ENCODE data around the gene WNT3.

GRCh38 chr17:46842835-46843234 lies 24.3 kb upstream of the WNT3 start:
- TF ChIP-seq, protein P1, sequence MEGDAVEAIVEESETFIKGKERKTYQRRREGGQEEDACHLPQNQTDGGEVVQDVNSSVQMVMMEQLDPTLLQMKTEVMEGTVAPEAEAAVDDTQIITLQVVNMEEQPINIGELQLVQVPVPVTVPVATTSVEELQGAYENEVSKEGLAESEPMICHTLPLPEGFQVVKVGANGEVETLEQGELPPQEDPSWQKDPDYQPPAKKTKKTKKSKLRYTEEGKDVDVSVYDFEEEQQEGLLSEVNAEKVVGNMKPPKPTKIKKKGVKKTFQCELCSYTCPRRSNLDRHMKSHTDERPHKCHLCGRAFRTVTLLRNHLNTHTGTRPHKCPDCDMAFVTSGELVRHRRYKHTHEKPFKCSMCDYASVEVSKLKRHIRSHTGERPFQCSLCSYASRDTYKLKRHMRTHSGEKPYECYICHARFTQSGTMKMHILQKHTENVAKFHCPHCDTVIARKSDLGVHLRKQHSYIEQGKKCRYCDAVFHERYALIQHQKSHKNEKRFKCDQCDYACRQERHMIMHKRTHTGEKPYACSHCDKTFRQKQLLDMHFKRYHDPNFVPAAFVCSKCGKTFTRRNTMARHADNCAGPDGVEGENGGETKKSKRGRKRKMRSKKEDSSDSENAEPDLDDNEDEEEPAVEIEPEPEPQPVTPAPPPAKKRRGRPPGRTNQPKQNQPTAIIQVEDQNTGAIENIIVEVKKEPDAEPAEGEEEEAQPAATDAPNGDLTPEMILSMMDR (IDR thresholded peaks at IDR 0.05): peak; percentile 66
- TF ChIP-seq ZFX (IDR thresholded peaks at IDR 0.05; ENCODE audit: borderline replicate concordance): no peak

Measured in 22Rv1 (cell line).